Measurements from ENCODE around the gene NEK3.

The NEK3 gene

GRCh38 chr13:52136763-52137162 lies 22.6 kb downstream of the NEK3 start:
- H3K36me3 ChIP-seq (ENCODE audit: insufficient read depth, low read depth, low read length), result peaks cover 28% of the 10 kb centered on the region

GRCh38 chr13:52130641-52131040 lies 28.8 kb downstream of the NEK3 start:
- no peak overlapping the region for H3K27ac ChIP-seq (ENCODE audit: low read length)
- H3K4me1 ChIP-seq (ENCODE audit: insufficient read depth, low read length), result no peaks in the 10 kb centered on the region
- H3K4me3 ChIP-seq (ENCODE audit: low read length), result no peak overlapping the region
- H3K9me3 ChIP-seq (ENCODE audit: insufficient read depth, low read depth, low read length), result no peaks in the 10 kb centered on the region
- peaks cover 28% of the 10 kb centered on the region for H3K36me3 ChIP-seq (ENCODE audit: insufficient read depth, low read depth, low read length)
- peaks cover 16% of the 10 kb centered on the region for H3K27me3 ChIP-seq (ENCODE audit: insufficient read depth, low read length)
- H3K9ac ChIP-seq (ENCODE audit: low read depth, low read length), result no peak overlapping the region

More at GRCh38 chr13:52136763-52137162, 22.6 kb downstream of the NEK3 start:
- no peak overlapping the region for H3K9ac ChIP-seq (ENCODE audit: low read depth, low read length)
- H3K27ac ChIP-seq (ENCODE audit: low read length), result no peak overlapping the region
- no peak overlapping the region for H3K4me3 ChIP-seq (ENCODE audit: low read length)
- no peaks in the 10 kb centered on the region for H3K4me1 ChIP-seq (ENCODE audit: insufficient read depth, low read length)
- no peaks in the 10 kb centered on the region for H3K9me3 ChIP-seq (ENCODE audit: insufficient read depth, low read depth, low read length)
- no peaks in the 10 kb centered on the region for H3K27me3 ChIP-seq (ENCODE audit: insufficient read depth, low read length)

- Histone ChIP-seq H3K9me3 (ENCODE audit: insufficient read depth, low read depth, low read length) (no peaks in the 10 kb centered on the region), H3K27ac (ENCODE audit: low read length) (no peak within 1 kb of the TSS), H3K9ac (ENCODE audit: low read depth, low read length) (peak within 1 kb of the TSS; percentile 46; the same call in 1 of the 2 replicates), H3K36me3 (ENCODE audit: insufficient read depth, low read depth, low read length) (peaks cover 18% of the 10 kb centered on the region), H3K4me1 (ENCODE audit: insufficient read depth, low read length) (no peaks in the 10 kb centered on the region), H3K27me3 (ENCODE audit: insufficient read depth, low read length) (peaks cover 16% of the 10 kb centered on the region), H3K4me3 (ENCODE audit: low read length) (peak within 1 kb of the TSS; percentile 77)
These were observed 30.4 kb downstream of the NEK3 start, which contains the start of gene NEK5 for GRCh38 chr13:52128714-52129700. NEK5 (minus strand) TSS chr13:52129073; CDS start chr13:52127482, 1,591 bp downstream.

GRCh38 chr13:52127783-52128702 lies 31.4 kb downstream of the NEK3 start:
- Histone ChIP-seq H3K36me3 (ENCODE audit: insufficient read depth, low read depth, low read length) (peaks cover 11% of the 10 kb centered on the region), H3K4me3 (ENCODE audit: low read length) (peak overlapping the region; percentile 77), H3K27ac (ENCODE audit: low read length) (no peak overlapping the region), H3K27me3 (ENCODE audit: insufficient read depth, low read length) (peaks cover 16% of the 10 kb centered on the region), H3K9ac (ENCODE audit: low read depth, low read length) (peak overlapping the region; percentile 46; the same call in 1 of the 2 replicates), H3K4me1 (ENCODE audit: insufficient read depth, low read length) (no peaks in the 10 kb centered on the region), H3K9me3 (ENCODE audit: insufficient read depth, low read depth, low read length) (no peaks in the 10 kb centered on the region)

GRCh38 chr13:52127378-52127777 lies 32.0 kb downstream of the NEK3 start:
- H3K27me3 ChIP-seq (ENCODE audit: insufficient read depth, low read length), result peaks cover 16% of the 10 kb centered on the region
- H3K36me3 ChIP-seq (ENCODE audit: insufficient read depth, low read depth, low read length), result peaks cover 11% of the 10 kb centered on the region
- H3K27ac ChIP-seq (ENCODE audit: low read length), result no peak overlapping the region
- H3K4me1 ChIP-seq (ENCODE audit: insufficient read depth, low read length), result no peaks in the 10 kb centered on the region
- no peaks in the 10 kb centered on the region for H3K9me3 ChIP-seq (ENCODE audit: insufficient read depth, low read depth, low read length)
- H3K4me3 ChIP-seq (ENCODE audit: low read length), result no peak overlapping the region
- no peak overlapping the region for H3K9ac ChIP-seq (ENCODE audit: low read depth, low read length)

GRCh38 chr13:52125547-52125946 lies 33.9 kb downstream of the NEK3 start:
- H3K4me1 ChIP-seq (ENCODE audit: insufficient read depth, low read length), result no peaks in the 10 kb centered on the region
- peaks cover 16% of the 10 kb centered on the region for H3K27me3 ChIP-seq (ENCODE audit: insufficient read depth, low read length)
- H3K9me3 ChIP-seq (ENCODE audit: insufficient read depth, low read depth, low read length), result no peaks in the 10 kb centered on the region
- no peak overlapping the region for H3K9ac ChIP-seq (ENCODE audit: low read depth, low read length)
- no peak overlapping the region for H3K27ac ChIP-seq (ENCODE audit: low read length)
- H3K36me3 ChIP-seq (ENCODE audit: insufficient read depth, low read depth, low read length), result no peaks in the 10 kb centered on the region
- no peak overlapping the region for H3K4me3 ChIP-seq (ENCODE audit: low read length)

DNA sequence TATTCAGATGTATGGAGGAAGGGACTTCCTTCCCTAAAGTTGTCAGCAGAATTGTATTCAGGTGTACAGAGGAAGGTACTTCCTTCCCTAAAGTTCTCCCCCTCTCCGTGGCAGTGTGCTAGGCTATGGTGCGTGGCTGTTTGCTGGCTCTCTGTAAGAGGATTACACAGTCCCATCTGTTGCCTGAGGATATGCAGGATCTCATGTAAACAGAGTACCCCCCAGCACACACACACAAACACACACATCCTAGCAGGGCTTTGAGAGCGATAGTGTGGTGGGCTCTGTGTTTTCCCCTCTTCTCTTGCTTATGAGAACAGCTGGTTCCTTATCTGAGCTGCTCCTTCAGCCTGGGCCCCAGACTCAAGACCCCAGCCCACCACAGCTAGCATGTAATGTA lies 40.8 kb downstream of the NEK3 start:
- Histone ChIP-seq H3K27ac (ENCODE audit: low read length) (no peak overlapping the region), H3K9me3 (ENCODE audit: insufficient read depth, low read depth, low read length) (no peaks in the 10 kb centered on the region)

DNA sequence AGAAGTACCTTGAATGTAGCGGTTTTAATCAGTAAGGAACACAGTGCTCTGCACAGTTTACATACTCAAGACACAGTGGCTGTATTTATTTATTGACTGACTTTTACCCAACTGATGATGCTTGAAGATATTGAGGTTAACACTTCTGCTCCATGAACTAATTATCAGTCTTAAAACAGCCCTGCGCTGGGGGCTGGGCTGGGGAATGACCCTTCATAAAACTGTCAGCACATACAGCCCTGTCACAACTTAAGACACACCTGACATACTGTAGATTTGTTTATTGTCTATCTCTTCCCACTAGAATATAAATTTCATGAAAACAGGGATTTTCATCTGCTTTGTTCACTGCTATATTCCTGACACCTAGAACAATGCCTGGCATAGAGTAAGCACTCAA lies 41.3 kb downstream of the NEK3 start:
- Histone ChIP-seq H3K27me3 (ENCODE audit: insufficient read depth, low read length) (no peaks in the 10 kb centered on the region), H3K36me3 (ENCODE audit: insufficient read depth, low read depth, low read length) (no peaks in the 10 kb centered on the region), H3K27ac (ENCODE audit: low read length) (no peak overlapping the region), H3K9me3 (ENCODE audit: insufficient read depth, low read depth, low read length) (no peaks in the 10 kb centered on the region), H3K4me3 (ENCODE audit: low read length) (no peak overlapping the region), H3K9ac (ENCODE audit: low read depth, low read length) (no peak overlapping the region), H3K4me1 (ENCODE audit: insufficient read depth, low read length) (no peaks in the 10 kb centered on the region)

More for the DNA sequence above, 40.8 kb downstream of the NEK3 start:
- H3K4me3 ChIP-seq (ENCODE audit: low read length), result no peak overlapping the region
- no peak overlapping the region for H3K9ac ChIP-seq (ENCODE audit: low read depth, low read length)
- H3K36me3 ChIP-seq (ENCODE audit: insufficient read depth, low read depth, low read length), result no peaks in the 10 kb centered on the region
- no peaks in the 10 kb centered on the region for H3K27me3 ChIP-seq (ENCODE audit: insufficient read depth, low read length)
- H3K4me1 ChIP-seq (ENCODE audit: insufficient read depth, low read length), result no peaks in the 10 kb centered on the region

GRCh38 chr13:52112591-52112990 lies 46.8 kb downstream of the NEK3 start:
- Histone ChIP-seq H3K9me3 (ENCODE audit: insufficient read depth, low read depth, low read length) (no peaks in the 10 kb centered on the region; the same call in 1 of the 2 replicates), H3K4me3 (ENCODE audit: low read length) (no peak overlapping the region), H3K36me3 (ENCODE audit: insufficient read depth, low read depth, low read length) (no peaks in the 10 kb centered on the region), H3K27ac (ENCODE audit: low read length) (no peak overlapping the region), H3K4me1 (ENCODE audit: insufficient read depth, low read length) (no peaks in the 10 kb centered on the region), H3K27me3 (ENCODE audit: insufficient read depth, low read length) (no peaks in the 10 kb centered on the region), H3K9ac (ENCODE audit: low read depth, low read length) (no peak overlapping the region)

DNA sequence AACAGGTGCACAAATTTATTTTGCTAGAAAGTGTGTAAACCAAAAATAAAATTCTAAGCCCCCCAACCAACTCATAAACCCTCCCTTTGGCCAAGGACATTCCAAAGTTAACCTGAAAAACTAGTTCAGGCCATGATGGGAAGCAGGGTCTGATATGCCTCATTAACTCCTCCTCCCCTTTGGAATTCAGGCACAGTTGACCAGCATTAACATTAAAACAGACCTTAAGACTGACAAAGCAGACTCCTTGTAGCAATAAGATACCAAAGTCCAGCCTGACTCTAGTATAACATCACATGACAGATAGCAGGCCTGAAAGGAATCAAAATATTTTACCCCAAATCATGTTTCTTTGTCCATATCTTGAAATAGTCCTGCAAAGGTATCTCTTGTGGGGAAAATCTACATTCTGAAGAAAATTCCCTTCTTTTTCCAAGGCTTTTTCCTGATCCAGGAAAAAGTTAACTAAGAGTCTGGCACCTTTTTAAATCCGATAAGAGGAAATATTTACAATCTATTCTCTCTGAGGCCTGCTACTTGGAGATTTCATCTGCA lies 50.2 kb downstream of the NEK3 start:
- Histone ChIP-seq H3K4me1 (ENCODE audit: insufficient read depth, low read length) (no peaks in the 10 kb centered on the region), H3K9me3 (ENCODE audit: insufficient read depth, low read depth, low read length) (no peaks in the 10 kb centered on the region; the same call in 1 of the 2 replicates), H3K4me3 (ENCODE audit: low read length) (no peak overlapping the region), H3K27ac (ENCODE audit: low read length) (no peak overlapping the region), H3K27me3 (ENCODE audit: insufficient read depth, low read length) (no peaks in the 10 kb centered on the region), H3K9ac (ENCODE audit: low read depth, low read length) (no peak overlapping the region), H3K36me3 (ENCODE audit: insufficient read depth, low read depth, low read length) (no peaks in the 10 kb centered on the region)

- no peaks in the 10 kb centered on the region for H3K27me3 ChIP-seq (ENCODE audit: insufficient read depth, low read length)
- H3K27ac ChIP-seq (ENCODE audit: low read length), result no peak overlapping the region
- H3K4me3 ChIP-seq (ENCODE audit: low read length), result no peak overlapping the region
- H3K4me1 ChIP-seq (ENCODE audit: insufficient read depth, low read length), result no peaks in the 10 kb centered on the region
- H3K9me3 ChIP-seq (ENCODE audit: insufficient read depth, low read depth, low read length), result no peaks in the 10 kb centered on the region; the same call in 1 of the 2 replicates
- H3K36me3 ChIP-seq (ENCODE audit: insufficient read depth, low read depth, low read length), result no peaks in the 10 kb centered on the region
- H3K9ac ChIP-seq (ENCODE audit: low read depth, low read length), result no peak overlapping the region
These were observed 53.6 kb downstream of the NEK3 start for GRCh38 chr13:52105841-52106240.

All from iPS-20b (cell line).